GM12872 (cell line): ENCODE measurements around the gene GPC5.

Source experiments
- CTCF ChIP-seq: IDR thresholded peaks from 3 replicates; pipeline ENCODE4 v1.5.1; 2011; ENCODE audit warnings: low read depth, mild to moderate bottlenecking, low read length, moderate library complexity; ENCODE audit not compliant: insufficient read depth

GPC5 gene

GRCh38 chr13:92657565-92657964, 1259.1 kb downstream of the GPC5 start:
- no peak for TF ChIP-seq CTCF

GRCh38 chr13:92658293-92658692, 1259.9 kb downstream of the GPC5 start:
- TF ChIP-seq CTCF = no peak

- no peak for TF ChIP-seq CTCF
Observed at GRCh38 chr13:92661406-92661805, 1263.0 kb downstream of the GPC5 start.

- TF ChIP-seq CTCF = no peak
Observed at GRCh38 chr13:92668157-92668556, 1269.7 kb downstream of the GPC5 start.

GRCh38 chr13:92670096-92670495, 1271.7 kb downstream of the GPC5 start:
- no peak for TF ChIP-seq CTCF

GRCh38 chr13:92671821-92672220, 1273.4 kb downstream of the GPC5 start:
- no peak for TF ChIP-seq CTCF

- no peak for TF ChIP-seq CTCF
Observed at GRCh38 chr13:92676246-92676645, 1277.8 kb downstream of the GPC5 start.

- no peak for TF ChIP-seq CTCF
Observed at GRCh38 chr13:92677571-92677970, 1279.2 kb downstream of the GPC5 start.
